GM23248 (cell line): ENCODE measurements around the gene MICAL2. TPM values are rescaled to one million over a fixed set of nuclear protein-coding genes. Genes with fewer than 3 reads are reported as not detected.
A peak's percentile ranks its signal among the peaks of the same experiment; 100 is the strongest.

Experiments
- DNase-seq: peaks from one replicate; pipeline ENCODE4 v3.0.0-alpha.2; 2015
- H2AFZ ChIP-seq: fragments of 200-600 bp; sonication (generic); 2 replicates; pipeline ENCODE4 v1.6.1; 2016; ENCODE audit warnings: antibody characterized with exemption
- H3F3A ChIP-seq: fragments of 200-600 bp; sonication (generic); 2 replicates; pipeline ENCODE4 v1.6.1; 2016; ENCODE audit warnings: mild to moderate bottlenecking, antibody characterized with exemption, mixed run types; ENCODE audit not compliant: insufficient read depth
- H3K27ac ChIP-seq: fragments of 200-600 bp; sonication (generic); 2 replicates; pipeline ENCODE4 v1.5.1; 2016; ENCODE audit warnings: mild to moderate bottlenecking
- H3K27me3 ChIP-seq: fragments of 200-600 bp; sonication (generic); replicated peaks from 2 replicates; pipeline ENCODE4 v1.6.1; 2016; ENCODE audit warnings: mild to moderate bottlenecking; ENCODE audit not compliant: insufficient read depth
- H3K36me3 ChIP-seq: fragments of 200-600 bp; sonication (generic); 2 replicates; pipeline ENCODE4 v1.6.1; 2016; ENCODE audit warnings: low read depth, mild to moderate bottlenecking
- H3K4me1 ChIP-seq: fragments of 200-600 bp; sonication (generic); 2 replicates; pipeline ENCODE4 v1.6.1; 2016; ENCODE audit warnings: mild to moderate bottlenecking; ENCODE audit not compliant: insufficient read depth
- H3K4me2 ChIP-seq: fragments of 200-600 bp; sonication (generic); one replicate; pipeline ENCODE4 v1.6.1; 2016; ENCODE audit warnings: mild to moderate bottlenecking; ENCODE audit not compliant: unreplicated experiment
- H3K4me3 ChIP-seq: fragments of 200-600 bp; sonication (generic); 2 replicates; pipeline ENCODE4 v1.5.1; 2016; ENCODE audit warnings: mild to moderate bottlenecking
- H3K79me2 ChIP-seq: fragments of 200-600 bp; sonication (generic); 2 replicates; pipeline ENCODE4 v1.6.1; 2016; ENCODE audit warnings: mild to moderate bottlenecking; ENCODE audit not compliant: insufficient read depth
- H3K9ac ChIP-seq: fragments of 200-600 bp; sonication (generic); 2 replicates; pipeline ENCODE4 v1.6.1; 2016; ENCODE audit warnings: mild to moderate bottlenecking
- H3K9me2 ChIP-seq: fragments of 200-600 bp; sonication (generic); 2 replicates; pipeline ENCODE4 v1.6.1; 2016; ENCODE audit warnings: mixed run types, mild to moderate bottlenecking, moderate library complexity; ENCODE audit not compliant: insufficient read depth
- H3K9me3 ChIP-seq: fragments of 200-600 bp; sonication (generic); one replicate; pipeline ENCODE4 v1.6.1; 2017; ENCODE audit warnings: low read depth
- H4K20me1 ChIP-seq: fragments of 200-600 bp; sonication (generic); 2 replicates; pipeline ENCODE4 v1.6.0; 2016; ENCODE audit not compliant: insufficient read depth
- EZH2 ChIP-seq: fragments of 200-600 bp; sonication (generic); IDR thresholded peaks from 2 replicates; pipeline ENCODE4 v1.6.1; 2018; ENCODE audit warnings: antibody characterized with exemption, mild to moderate bottlenecking; ENCODE audit not compliant: insufficient read depth, poor library complexity, severe bottlenecking
- EZH2phosphoT487 ChIP-seq: fragments of 200-600 bp; sonication (generic); IDR thresholded peaks from 2 replicates; pipeline ENCODE4 v1.6.1; 2018; ENCODE audit warnings: antibody characterized with exemption, moderate library complexity, mild to moderate bottlenecking, low read depth; ENCODE audit not compliant: insufficient read depth
- WGBS, 2 experiments: methylation state at CpG; one replicate each; pipeline ENCODE4 v1.1.6; 2015 to 2017; ENCODE audit warnings: low lambda C conversion rate in 2 of 2, low coverage in 1 of 2; ENCODE audit errors: missing lambda C conversion rate in 2 of 2; 5-methylcytosine and 5-hydroxymethylcytosine counted together
- in situ Hi-C: fragments of 300-500 bp; cut with MboI; formaldehyde crosslinking; loops from 2 replicates; pipeline ENCODE4 v1.15.0; 2020
- polyA plus RNA-seq: library from polyadenylated mRNA; unstranded; fragments of >200 nt; fragmentation: Nextera tagmentation; extraction: Ambion mirVana; gene quantifications from 2 replicates; pipeline ENCODE4 v1.2.1, GENCODE V29; 2016
- total RNA-seq: library from RNA; depleted of rRNA; stranded (reverse); fragments of >200 nt; shearing (Covaris generic); gene quantifications from 2 replicates; pipeline ENCODE4 v1.2.3, GENCODE V29; 2014

The MICAL2 gene
- total and polyA plus RNA-seq, 2 experiments from 2014 or later, result 83.3 to 158 TPM

GRCh38 chr11:12123799-12124198 lies 13.4 kb downstream of the MICAL2 start:
- Histone ChIP-seq H3K4me3 (no peak overlapping the region), H3K4me2 (peak overlapping the region; percentile 39), H2AFZ (no peak overlapping the region), H3K4me1 (peaks cover 60% of the 10 kb centered on the region), H3K9ac (peak overlapping the region; percentile 57), H3K27ac (peak overlapping the region; percentile 73), H3K36me3 (no peaks in the 10 kb centered on the region), H3K9me2 (no peaks in the 10 kb centered on the region), H3K79me2 (peaks cover 100% of the 10 kb centered on the region), H3F3A (peaks cover 58% of the 10 kb centered on the region), H3K27me3 (no peaks in the 10 kb centered on the region), H4K20me1 (no peaks in the 10 kb centered on the region), H3K9me3 (no peaks in the 10 kb centered on the region)
- no peak for TF ChIP-seq EZH2
- no peak for TF ChIP-seq EZH2phosphoT487
- in situ Hi-C loops, result no loop called here
- 57 to 61% methylated on average over 3 of the region's 3 CpGs for WGBS, 2 experiments
- DNase-seq, result peak; percentile 58

- no peak overlapping the region for H3K4me2 ChIP-seq
- peak overlapping the region; percentile 73 for H3K27ac ChIP-seq
- no peaks in the 10 kb centered on the region for H3K27me3 ChIP-seq
- peaks cover 100% of the 10 kb centered on the region for H3K79me2 ChIP-seq
- no peaks in the 10 kb centered on the region for H3K36me3 ChIP-seq
- no peak overlapping the region for H3K4me3 ChIP-seq
- peaks cover 60% of the 10 kb centered on the region for H3K4me1 ChIP-seq
- in situ Hi-C loops, result no loop called here
- no peaks in the 10 kb centered on the region for H4K20me1 ChIP-seq
- no peak for DNase-seq
- H3F3A ChIP-seq, result peaks cover 58% of the 10 kb centered on the region
- TF ChIP-seq EZH2phosphoT487 (no peak), EZH2 (no peak)
- H3K9me3 ChIP-seq, result no peaks in the 10 kb centered on the region
- H2AFZ ChIP-seq, result no peak overlapping the region
- H3K9me2 ChIP-seq, result no peaks in the 10 kb centered on the region
- H3K9ac ChIP-seq, result peak overlapping the region; percentile 57
- WGBS, 2 experiments, result 97 to 100% methylated on average over 9 of the region's 9 CpGs
Observed at GRCh38 chr11:12124306-12124705, 13.9 kb downstream of the MICAL2 start.

GRCh38 chr11:12125609-12126149 lies 15.3 kb downstream of the MICAL2 start:
- H3F3A ChIP-seq, result peaks cover 50% of the 10 kb centered on the region
- in situ Hi-C loops, result no loop called here
- H3K27me3 ChIP-seq, result no peaks in the 10 kb centered on the region
- 82 to 83% methylated on average over 4 of the region's 4 CpGs for WGBS, 2 experiments
- H4K20me1 ChIP-seq, result no peaks in the 10 kb centered on the region
- H3K27ac ChIP-seq, result peak overlapping the region; percentile 61
- H3K79me2 ChIP-seq, result peaks cover 100% of the 10 kb centered on the region
- TF ChIP-seq EZH2phosphoT487 (no peak), EZH2 (no peak)
- peak overlapping the region; percentile 35 for H3K4me2 ChIP-seq
- peak overlapping the region; percentile 57 for H3K9ac ChIP-seq
- H3K9me2 ChIP-seq, result no peaks in the 10 kb centered on the region
- peaks cover 52% of the 10 kb centered on the region for H3K4me1 ChIP-seq
- peak; percentile 53 for DNase-seq
- H3K4me3 ChIP-seq, result no peak overlapping the region
- no peak overlapping the region for H2AFZ ChIP-seq
- no peaks in the 10 kb centered on the region for H3K9me3 ChIP-seq
- H3K36me3 ChIP-seq, result no peaks in the 10 kb centered on the region

- H4K20me1 ChIP-seq, result no peaks in the 10 kb centered on the region
- TF ChIP-seq EZH2 (no peak), EZH2phosphoT487 (no peak)
- H3F3A ChIP-seq, result peaks cover 50% of the 10 kb centered on the region
- no peak overlapping the region for H2AFZ ChIP-seq
- 21 to 26% methylated on average over 4 of the region's 4 CpGs for WGBS, 2 experiments
- H3K9ac ChIP-seq, result peak overlapping the region; percentile 57
- H3K9me2 ChIP-seq, result no peaks in the 10 kb centered on the region
- H3K27me3 ChIP-seq, result no peaks in the 10 kb centered on the region
- H3K4me1 ChIP-seq, result peaks cover 52% of the 10 kb centered on the region
- H3K4me2 ChIP-seq, result peak overlapping the region; percentile 35
- no peaks in the 10 kb centered on the region for H3K36me3 ChIP-seq
- DNase-seq, result peak; percentile 93
- H3K4me3 ChIP-seq, result no peak overlapping the region
- no peaks in the 10 kb centered on the region for H3K9me3 ChIP-seq
- in situ Hi-C loops, result no loop called here
- H3K79me2 ChIP-seq, result peaks cover 97% of the 10 kb centered on the region
- H3K27ac ChIP-seq, result peak overlapping the region; percentile 61
Observed at GRCh38 chr11:12126344-12127019, 16.1 kb downstream of the MICAL2 start.
